GM18520 (cell line): Measurements from ENCODE around the gene STYK1.
"Not testable (repeated sequence)": the region's sequence is repeated elsewhere in the genome, so short reads cannot be mapped to it uniquely, and the experiment has no call there.

Source experiments
- ATAC-seq: cut with Tn5 transposase; IDR thresholded peaks from one replicate; pipeline ENCODE4 v1.9.1; 2021; ENCODE audit not compliant: unreplicated experiment

Gene STYK1

DNA sequence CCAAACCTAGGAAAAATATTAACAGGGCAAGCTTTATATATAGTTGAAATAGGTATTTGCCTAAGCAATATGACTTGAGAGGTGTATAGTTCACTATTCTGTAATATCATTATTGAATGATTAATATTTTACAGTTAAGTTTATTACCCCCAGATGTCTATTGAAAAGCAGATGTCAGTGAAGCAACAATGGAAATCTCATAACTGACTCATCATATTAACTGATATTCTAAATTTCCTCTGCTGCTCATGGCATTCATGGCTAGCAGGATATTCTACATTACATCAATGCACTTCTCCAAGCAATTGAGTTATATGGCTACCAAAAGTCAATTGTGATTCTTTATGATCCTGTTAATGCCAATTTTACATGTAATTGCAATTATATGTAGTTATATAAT is 50.7 kb downstream of the STYK1 start:
- ATAC-seq, result no peak

- no peak for ATAC-seq
Measured at GRCh38 chr12:10621278-10621677, 52.6 kb downstream of the STYK1 start.

DNA sequence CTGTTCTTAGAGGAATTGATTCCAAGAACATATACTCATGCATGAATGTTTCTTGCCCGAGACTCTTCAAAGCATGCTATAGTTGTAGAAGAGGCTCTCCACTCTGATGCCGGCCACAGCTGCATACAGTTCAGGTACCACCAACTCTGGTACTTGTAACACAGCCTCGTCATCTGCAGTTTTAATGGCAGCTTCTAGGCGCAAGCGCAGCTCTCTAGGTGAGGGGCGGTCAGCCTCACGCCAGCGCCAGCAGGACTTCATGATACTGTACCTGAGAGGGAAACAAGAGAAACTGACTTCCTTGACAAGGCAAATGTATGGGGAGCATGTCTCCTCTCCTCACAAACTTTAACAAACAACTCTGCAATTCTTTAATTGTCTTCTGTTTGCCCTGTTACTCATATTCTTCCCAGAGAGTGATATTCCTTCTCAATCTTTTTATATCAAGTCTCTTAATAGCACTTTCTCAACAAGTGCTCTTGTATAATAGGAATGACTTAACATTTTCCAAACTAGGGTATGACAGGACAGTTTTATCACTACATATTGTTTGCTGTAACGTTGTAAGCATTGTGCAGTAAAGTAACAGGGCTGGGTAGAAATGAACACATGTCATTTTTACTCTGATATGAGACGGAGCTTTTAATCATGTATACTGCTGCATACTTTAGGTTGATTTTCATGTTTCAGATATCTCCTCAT is 53.6 kb downstream of the STYK1 start:
- no peak for ATAC-seq

- no peak for ATAC-seq
Measured at GRCh38 chr12:10618338-10618987, 55.4 kb downstream of the STYK1 start.

GRCh38 chr12:10617863-10618262 is 56.0 kb downstream of the STYK1 start:
- no peak for ATAC-seq

GRCh38 chr12:10615532-10615931 is 58.3 kb downstream of the STYK1 start:
- ATAC-seq, result no peak

GRCh38 chr12:10614056-10614370 is 59.8 kb downstream of the STYK1 start:
- no peak for ATAC-seq

GRCh38 chr12:10613349-10614055 is 60.4 kb downstream of the STYK1 start, which contains the start of gene MAGOHB:
Gene MAGOHB, minus strand, starts transcription at chr12:10613609. Its CDS starts 77 bp downstream, at chr12:10613532.
- peak; percentile 90 for ATAC-seq

GRCh38 chr12:10612984-10613348 is 60.9 kb downstream of the STYK1 start:
- ATAC-seq, result peak; percentile 12

GRCh38 chr12:10612110-10612509 is 61.7 kb downstream of the STYK1 start:
- ATAC-seq, result no peak

DNA sequence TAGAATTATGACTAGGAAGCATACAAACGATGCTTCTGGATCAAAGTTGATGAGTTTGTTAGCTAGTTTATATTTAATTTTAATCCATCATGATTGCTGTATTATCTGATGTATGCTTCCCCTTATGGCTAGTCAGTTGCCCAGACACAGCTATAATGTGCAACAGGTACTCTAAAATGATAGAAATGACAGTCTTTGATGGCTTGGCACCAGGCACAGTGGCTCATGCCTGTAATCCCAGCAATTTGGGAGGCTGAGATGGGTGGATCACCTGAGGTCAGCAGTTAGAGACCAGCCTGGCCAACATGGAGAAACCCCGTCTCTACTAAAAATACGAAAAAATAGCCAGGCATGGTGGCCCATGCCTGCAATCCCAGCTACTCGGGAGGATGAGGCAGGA is 62.6 kb downstream of the STYK1 start:
- not testable (repeated sequence) for ATAC-seq

DNA sequence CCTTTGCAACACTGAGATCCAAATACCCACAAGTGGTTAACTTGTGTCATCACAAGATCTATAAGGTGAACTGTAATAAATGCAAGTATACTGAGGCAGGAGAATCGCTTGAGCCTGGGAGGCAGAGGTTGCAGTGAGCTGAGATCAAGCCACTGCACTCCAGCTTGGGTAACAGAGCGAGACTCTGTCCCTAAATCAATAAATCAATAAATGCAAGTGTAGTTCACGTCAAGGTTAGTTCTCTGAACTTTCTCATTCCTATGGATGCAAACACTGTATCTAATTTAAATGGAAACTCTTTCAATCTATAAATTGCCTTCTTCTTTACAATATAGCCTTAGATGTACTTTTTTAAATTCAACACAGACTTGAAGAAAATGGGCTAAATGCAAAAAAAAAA is 63.7 kb downstream of the STYK1 start:
- no peak for ATAC-seq

- no peak for ATAC-seq
Measured at GRCh38 chr12:10607885-10608458, 65.9 kb downstream of the STYK1 start.

- ATAC-seq, result no peak
Measured at GRCh38 chr12:10601860-10602259, 72.0 kb downstream of the STYK1 start.

DNA sequence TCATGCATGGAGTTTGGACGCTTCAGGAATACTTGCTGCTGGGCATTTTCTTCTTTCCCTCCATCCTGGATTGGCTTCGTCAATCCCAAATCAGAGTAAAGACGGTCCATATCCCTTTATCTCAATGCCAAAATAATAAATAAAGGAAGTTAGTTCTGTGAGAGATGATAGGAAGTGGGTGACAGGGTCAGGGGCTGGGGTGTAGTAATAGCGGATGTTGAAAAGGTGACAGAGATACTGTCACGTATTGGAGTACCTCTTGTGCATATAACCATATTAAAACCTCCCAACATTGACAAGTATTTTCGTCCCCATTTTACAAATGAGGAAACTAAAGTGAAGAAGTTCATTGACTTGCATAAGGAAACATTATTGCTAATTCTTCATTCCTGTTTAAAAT is 72.9 kb downstream of the STYK1 start:
- ATAC-seq, result no peak

- ATAC-seq, result no peak
Measured at GRCh38 chr12:10595881-10596280, 78.0 kb downstream of the STYK1 start.

GRCh38 chr12:10590966-10591365 is 82.9 kb downstream of the STYK1 start:
- no peak for ATAC-seq

DNA sequence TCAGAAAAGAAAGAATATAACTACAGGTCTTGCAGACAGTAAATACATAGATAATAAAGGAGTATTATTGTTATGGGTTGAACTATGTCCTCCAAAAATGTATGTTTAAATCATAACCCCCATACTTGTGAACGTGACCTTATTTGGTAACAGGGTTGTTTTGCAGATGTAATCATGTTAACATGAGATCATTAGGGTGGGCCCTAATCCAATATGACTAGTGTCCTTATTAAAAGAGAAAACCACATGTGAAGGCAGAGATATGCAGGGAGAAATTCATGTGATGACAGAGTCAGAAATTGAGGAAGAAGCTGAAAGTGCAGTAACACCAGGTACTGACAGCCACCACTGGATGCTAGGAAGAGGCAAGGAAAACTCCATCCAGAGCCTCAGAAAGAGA is 89.4 kb downstream of the STYK1 start:
- ATAC-seq, result no peak

DNA sequence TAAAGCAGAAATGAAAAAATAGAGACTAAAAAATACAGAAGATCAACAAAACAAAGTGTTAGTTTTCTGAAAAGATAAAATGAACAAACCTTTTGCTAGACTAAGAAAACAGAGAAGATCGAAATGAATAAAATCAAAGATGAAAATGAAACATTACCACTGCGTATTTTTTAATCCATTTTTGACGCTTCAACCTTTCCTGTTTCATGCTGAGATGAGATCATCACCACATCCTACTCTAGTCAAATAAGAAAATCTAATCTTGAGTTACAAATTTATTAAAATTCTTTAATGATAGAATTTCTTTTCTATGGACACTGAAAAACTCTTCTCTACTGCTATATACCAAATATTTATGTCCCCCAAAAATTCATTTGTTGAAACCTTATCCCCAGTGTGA is 91.1 kb downstream of the STYK1 start:
- ATAC-seq, result no peak

DNA sequence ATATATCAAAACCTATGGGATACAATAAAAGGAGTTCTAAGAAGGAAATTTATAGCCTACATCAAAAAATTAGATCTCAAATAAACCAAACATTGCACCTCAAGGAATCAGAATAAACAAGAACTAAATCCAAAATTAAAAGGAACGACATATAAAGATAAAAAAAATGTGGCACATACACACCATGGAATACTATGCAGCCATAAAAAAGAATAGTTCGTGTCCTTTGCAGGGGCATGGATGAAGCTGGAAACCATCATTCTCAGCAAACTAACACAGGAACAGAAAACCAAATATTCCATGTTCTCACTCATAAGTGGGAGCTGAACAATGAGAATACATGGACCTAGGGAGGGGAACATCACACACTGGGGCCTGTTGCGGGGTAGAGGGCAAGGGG is 91.7 kb downstream of the STYK1 start:
- ATAC-seq, result not testable (repeated sequence)

DNA sequence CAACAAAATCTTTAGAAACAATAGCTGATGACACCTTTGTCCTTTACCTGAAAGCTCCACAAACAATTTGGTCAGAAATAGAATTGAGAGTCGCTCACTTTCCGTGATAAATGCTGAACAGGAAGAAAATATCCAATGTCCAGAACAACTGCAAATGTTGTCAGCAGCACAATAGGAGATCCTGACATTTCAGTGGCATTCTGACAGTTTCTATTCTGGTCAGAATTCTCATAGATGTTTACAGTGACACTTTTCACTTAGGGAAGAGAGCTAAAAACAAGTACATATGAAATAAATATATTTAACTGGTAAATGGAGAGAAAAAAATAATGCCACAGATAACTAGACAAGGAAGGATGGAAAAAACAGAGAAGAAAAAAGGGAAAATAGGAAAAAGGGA is 99.5 kb downstream of the STYK1 start:
- no peak for ATAC-seq

GRCh38 chr12:10572021-10572490 is 101.8 kb downstream of the STYK1 start:
- ATAC-seq, result not testable (repeated sequence)
